Choroid plexus epithelial cell (primary cell): ENCODE data around the gene DTX2.
"Not testable (repeated sequence)": the region's sequence is repeated elsewhere in the genome, so short reads cannot be mapped to it uniquely, and the experiment has no call there.

Source experiments
- DNase-seq: peaks from one replicate; pipeline ENCODE4 v3.0.0-alpha.2; 2010; ENCODE audit warnings: low read depth
- H3K4me3 ChIP-seq: 2 replicates; pipeline ENCODE4 v1.5.1; 2011; ENCODE audit warnings: low read depth, mild to moderate bottlenecking, control low read depth, low read length, moderate library complexity
- CTCF ChIP-seq: conservative IDR thresholded peaks from 2 replicates; pipeline ENCODE4 v1.5.1; 2011; ENCODE audit warnings: low read depth, mild to moderate bottlenecking, control low read depth, inconsistent platforms, low read length, moderate library complexity

Gene DTX2

DNA sequence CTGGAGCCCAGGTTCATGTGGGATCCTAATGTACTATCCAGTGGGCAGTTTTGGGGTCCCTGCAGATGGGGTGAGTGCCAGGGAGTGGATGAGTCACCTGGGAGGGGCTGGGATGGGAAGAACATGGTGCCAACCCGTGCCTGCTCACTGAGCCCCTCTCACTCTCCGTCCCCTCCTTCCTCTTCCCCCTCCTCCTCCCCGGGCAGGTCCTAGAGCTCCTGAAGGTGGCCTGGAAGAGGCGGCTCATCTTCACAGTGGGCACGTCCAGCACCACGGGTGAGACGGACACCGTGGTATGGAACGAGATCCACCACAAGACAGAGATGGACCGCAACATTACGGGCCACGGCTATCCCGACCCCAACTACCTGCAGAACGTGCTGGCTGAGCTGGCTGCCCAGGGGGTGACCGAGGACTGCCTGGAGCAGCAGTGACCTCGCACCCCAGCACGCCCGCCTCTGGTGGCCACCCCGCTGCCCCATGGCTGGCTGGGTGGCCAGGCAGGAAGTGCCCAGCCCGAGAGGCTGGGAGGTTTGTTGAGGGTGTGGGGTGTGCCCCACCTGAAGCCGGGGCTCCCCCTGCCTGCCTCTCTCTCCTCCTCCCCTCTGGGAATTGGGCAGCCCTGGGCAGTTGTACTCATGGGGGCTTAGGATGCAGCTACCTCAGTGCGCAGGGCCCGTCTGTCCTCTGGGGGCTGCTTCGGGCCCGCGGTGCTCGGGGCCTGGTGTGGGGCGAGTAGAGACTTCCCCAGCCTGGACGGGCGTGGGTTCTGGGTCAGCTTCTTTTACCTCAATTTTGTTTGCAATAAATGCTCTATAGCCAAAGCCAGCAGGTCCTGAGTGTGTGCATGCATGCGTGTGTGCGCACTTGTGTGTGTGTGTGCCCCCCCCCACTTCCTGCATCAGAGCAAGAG is 43.9 kb downstream of the DTX2 start:
- no peak for TF ChIP-seq CTCF
- H3K4me3 ChIP-seq = no peak overlapping the region
- no peak for DNase-seq

DNA sequence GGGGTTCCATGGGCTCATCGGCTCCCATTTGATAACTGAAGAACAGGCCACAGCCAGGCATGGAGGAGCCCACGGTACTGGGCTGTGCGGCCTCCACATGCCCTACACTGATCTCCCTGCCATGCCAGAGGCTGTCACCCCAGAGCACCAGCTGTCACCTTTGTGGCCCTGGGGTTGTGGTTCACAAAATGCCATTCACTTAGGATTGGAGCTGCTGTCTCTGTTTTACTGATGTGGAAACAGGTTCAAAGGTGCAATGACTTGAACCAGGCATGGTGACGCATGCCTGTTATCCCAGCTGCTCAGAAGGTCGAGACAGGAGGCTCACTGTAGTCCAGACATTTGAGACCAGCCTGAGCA is 44.6 kb downstream of the DTX2 start:
- no peak for TF ChIP-seq CTCF
- H3K4me3 ChIP-seq = no peak overlapping the region
- no peak for DNase-seq

DNA sequence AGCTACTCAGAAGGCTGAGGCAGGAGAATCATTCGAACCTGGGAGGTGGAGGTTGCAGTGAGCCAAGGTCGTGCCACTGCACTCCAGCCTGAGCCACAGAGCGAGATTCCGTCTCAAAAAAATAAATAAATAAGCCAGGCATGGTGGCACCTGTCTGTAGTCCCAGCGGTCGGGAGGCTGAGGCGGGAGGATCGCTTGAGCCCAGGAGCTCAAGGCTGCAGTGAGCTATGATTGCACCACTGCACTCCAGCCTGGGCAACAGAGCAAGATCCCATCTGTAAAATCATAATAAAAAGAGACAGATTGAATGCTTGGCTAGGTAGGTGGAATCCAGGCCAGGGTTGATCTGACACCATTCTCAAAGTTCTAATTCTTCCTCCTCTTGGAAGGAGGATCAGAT is 45.1 kb downstream of the DTX2 start:
- not testable (repeated sequence) for DNase-seq, H3K4me3 ChIP-seq

DNA sequence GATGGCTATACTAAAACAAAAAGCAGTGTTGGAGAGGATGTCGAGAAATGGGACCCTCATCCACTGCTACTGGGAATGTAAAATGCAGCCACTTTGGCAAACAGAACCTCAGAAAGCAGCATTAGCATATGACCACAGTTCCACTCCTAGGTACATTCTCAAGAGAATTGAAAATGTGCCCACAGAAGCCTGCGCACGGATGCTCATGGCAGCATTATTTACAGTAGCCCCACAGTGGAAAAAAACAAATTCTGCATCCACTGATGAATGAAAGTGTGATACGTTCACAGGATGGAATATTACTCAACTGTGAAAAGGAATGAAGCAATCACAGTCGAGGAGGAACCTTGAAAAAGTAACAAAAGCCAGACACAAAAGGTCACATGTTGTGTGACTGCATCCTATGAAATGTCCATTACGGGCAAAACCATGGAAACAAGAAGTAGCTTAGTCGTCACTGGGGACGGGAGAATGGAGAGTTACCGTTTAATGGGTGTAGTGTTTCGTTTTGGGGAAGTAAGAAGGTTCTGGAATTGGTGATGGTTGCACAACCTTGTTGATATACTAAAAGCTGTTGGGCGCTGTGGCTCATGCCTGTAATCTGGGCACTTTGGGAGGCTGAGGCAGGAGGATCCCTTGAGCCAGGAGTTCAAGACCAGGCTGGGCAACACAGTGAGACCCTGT is 46.4 kb downstream of the DTX2 start:
- DNase-seq = peak; percentile 16
- H3K4me3 ChIP-seq = no peak overlapping the region
- no peak for TF ChIP-seq CTCF

DNA sequence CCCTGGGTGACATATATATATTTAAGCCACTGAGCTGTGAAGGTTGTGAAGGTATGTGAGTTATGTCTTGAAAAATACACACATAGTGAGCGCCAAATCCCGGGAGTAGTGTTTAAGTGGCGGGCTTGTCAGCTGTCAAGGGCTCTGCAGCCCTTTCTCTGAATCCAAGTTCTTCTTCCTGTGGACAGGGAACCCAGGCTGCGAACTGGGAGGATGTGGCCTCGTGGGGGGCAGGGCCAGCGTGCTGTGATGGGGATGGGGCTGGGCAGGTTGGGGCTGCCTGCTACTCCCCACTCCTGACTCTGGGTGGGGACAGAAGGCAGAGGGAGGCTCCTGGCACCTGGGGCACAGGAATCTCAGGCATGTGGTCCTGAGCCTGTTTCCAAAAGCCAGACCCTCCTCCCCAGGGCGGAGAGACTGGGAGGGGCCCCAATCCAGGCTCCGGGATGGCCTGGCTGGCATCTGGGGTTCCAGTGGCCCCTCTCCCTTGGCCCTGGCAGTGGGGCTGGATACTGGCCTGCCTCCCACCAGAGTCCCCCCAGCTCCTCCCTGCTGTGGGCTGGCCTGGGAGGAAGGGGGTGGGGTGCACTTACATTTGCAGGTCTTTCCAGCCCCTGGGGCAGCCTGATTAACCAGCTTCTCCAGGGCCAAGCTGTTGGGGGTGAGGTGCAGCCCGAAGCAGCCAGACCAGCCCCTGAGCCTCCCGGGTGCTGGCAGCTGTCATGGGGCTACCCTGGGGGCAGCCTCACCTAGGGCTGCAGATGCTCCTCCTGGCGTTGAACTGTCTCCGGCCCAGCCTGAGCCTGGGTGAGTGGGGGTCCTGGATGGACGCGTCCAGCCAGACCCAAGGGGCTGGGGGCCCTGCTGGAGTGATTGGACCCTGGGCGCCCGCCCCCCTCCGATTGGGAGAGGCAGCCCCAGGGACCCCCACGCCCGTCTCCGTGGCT is 48.7 kb downstream of the DTX2 start, which contains the start of gene UPK3B:
TSS of gene UPK3B (plus strand) at position 622 of the 947 bp plus-strand sequence. CDS start at position 723, 101 bp downstream.
- no peak within 1 kb of the TSS for H3K4me3 ChIP-seq
- TF ChIP-seq CTCF = no peak
- DNase-seq = peak; percentile 45

- not testable (repeated sequence) for H3K4me3 ChIP-seq, DNase-seq
Measured at GRCh38 chr7:76511200-76511910, 49.8 kb downstream of the DTX2 start.

DNA sequence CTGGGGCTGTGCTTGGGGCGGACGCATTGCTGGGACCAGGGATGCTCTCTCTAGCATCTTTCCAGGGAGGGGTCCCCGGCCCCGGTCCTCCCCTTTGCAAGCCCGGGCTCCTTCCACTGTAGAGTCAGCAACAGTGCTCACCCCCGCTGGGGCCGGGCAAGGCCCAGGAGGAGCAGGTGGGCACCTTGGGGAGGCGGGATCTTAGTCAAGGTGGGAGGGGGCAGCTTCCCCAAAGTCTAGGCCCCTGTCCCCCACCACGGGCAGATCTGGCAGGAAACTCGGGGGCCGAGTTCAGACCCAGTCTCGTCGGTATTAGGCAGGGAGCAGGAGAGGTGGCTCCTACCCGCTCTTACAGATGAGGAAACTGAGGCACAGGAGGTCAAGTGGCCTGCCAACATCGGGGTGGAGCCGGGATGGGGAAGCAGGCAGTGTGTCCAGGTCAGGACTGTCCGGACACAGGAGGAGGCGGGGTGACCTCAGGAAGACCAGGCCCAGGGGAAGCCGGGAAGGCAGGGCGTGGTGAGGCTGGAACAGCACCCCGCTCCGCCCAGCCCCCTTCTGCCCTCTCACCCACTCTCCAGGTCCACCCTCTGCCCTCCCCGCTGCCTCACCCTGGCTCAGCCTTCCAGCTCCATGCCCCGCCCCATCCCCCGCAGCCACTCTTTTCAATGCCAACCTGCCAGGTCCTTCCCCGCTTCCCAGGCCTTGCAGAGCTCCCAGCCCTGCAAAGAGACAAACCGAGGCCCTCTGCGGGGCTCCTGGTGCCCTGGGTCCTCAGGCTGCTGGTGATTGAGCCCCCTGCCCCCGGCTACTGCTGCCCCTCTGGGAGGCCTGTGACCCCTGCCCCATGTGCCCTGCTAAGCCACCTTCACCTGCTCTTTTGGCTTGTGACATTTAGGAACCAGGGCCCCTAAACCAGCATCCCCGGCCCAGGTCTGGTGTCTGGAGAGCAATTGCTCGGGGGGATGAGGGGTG is 50.7 kb downstream of the DTX2 start:
- H3K4me3 ChIP-seq, DNase-seq: not testable (repeated sequence)
